ENCODE results near the gene CRY2.
"Not testable (repeated sequence)": the region's sequence is repeated elsewhere in the genome, so short reads cannot be mapped to it uniquely, and the experiment has no call there.

The CRY2 gene

DNA sequence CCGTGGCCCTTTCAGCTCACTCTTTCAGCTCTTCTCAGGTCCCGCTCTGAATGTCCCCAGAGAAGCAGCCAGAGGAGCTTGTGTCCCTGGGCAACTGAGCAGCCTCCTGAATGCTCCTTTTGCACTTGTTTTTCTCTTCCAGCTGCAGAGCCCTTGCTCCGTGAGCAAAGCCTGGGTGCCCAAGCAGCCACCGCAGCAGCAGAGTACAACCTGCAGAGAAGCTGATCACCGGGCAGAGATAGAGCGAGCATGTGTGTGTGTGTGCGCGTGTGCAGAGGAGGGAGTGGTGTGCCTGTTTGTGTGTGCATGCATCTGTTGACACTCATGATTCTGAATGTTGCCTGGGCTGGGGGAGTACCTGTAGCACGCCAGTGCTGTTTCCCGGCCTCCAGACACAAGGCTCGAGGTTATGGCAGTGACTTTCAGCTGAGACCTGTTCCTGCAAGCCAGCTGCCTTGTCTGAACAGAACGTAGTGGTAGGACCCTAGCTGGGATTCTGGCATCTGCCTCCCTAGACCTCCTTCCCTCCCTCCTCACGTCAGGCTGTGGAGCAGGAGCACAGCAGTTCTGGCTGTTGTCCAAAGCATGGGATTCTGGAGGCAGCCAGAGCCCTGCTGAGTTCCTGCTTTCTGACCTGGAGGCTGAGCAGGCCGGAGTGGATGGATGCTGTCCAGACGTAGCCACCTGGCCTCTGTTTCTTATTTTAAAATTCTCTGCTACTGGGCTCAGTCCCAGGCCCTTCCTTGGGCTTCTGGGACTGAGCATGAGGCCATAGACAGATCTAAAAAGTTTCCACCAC, 33.7 kb downstream of the CRY2 start:
- peak; percentile 77 for DNase-seq

DNA sequence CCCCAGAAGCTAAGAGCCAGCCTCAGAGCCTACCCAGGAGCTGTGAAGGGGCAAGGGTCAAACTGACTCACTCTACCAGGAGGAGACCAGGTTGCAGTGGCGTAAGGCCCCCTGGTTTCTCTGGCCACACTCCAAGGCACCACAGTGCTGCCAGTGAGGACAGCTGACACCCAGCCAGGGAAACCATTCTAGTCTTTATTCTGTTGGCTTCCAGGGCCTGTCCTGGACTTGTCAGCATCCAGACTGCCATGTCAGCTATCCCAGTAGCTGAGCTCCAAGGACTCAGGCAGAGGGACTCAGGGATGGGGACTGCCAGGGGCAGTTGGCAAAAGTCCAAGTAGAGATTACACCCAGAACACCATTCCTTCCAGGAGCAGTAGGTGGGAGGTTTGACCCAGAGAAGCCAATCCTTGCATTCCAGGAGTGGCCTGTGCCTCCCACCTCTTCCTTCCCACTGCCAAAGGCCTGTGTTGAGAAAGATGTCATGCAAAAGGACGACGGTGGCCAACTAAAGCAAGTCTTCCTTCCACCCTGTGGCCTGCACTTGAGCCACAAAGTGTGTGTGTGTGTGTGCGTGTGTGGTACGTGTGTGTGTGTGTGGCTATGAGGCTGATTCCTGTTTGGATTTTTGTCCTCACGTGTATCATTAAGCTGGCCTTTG, 34.6 kb downstream of the CRY2 start:
- no peak for DNase-seq

DNA sequence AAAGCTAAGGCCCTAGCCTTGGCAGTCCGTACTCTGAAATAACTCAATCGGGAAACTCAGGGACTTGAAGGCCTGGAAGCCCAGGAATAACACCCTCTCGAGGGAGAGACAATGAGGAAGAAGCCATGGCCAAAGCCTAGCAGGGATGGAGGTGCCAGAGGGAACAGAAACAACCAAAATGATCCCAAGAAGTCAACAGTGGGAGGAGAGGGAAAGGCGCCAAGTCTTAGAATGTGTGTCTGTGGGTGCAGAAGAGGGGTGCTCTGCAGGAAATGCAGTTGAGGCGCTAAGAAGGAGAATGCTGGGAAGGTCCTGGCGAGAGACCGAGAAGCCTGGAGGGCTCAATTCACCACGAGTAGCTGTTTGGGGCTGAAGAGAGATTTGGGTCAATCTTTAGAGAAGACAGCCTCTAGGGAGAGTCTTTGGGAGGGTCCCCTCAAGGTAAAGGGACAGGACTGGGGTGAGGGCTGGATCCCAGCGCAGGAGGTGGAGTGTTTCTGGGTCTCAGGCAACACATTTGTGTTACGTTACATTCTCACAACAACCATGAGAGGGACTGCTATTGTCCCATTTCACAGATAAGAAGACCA, 37.4 kb downstream of the CRY2 start:
- no peak for DNase-seq

DNA sequence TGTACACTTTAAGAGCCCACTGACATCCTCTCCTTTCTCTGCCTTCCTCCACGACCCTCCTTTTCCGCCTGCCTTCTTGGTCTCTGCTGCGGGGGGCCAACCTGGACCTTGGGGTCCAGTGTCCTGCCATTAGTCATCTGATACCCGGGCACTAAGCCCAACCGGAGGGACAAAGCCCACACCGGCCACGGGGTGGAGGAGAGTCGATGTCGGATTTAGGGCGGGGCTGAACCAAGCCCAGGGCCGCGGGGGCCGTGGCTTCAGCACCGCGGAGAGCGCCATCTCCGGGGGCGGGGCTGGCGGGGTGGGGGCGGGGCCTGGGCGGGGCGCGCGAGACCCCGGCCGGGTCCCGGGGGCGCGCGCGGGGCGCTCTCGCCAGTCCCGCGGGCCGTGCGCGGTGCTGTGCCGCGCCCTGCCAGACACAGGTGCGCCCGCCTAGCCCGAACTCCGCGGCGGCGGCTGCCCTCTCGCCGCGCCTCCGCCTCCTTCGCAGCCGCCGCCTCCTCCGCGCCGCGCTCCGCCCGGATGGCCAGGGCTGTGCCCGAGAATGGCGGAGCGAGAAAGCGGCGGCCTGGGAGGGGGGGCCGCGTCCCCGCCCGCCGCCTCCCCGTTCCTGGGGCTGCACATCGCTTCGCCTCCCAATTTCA, 38.1 kb downstream of the CRY2 start, which contains the start of gene MAPK8IP1:
Gene MAPK8IP1 (plus strand): TSS at position 378 of the 647 bp plus-strand sequence. CDS start 170 bp downstream, at position 548.
- peak; percentile 73 for DNase-seq

DNA sequence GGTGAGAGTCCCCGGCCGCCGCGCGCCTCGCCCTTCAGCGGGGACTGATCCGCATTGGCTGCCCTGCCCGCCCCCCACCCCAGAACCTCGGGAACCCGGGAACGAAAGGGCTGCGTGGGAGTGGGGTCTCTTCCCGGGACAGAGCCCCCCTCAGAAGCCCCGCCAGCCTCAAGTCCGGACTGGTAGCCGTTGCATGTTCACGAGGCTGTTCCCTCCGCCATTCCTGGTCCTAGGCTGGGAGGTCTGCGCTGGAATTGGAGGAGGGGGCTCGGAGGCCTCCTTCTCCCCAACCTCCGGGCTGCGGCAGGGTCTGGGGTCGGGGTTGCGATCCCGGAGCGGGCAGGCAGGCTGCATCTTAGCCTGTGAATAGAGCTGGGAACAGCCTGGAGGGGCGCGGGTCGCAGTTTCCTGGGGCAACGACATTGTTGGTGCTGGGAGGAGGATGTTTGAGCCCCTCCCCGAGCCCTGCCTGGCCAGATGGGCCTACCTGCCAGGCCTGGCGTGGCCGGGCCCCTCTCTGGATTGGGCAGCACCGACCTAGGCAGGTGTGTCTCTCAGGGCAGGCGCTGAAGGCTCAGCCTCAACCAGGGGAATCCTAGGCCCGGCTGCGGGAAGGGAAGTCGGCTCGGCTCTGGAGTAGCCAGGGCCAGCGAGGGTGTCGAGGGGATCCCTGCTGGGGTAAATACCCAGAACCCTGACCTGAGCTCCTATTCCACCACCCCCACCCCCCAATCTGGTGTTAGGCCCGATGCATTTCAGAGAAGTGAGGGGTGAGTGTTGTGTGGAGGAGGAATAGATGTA, 38.8 kb downstream of the CRY2 start:
- peak; percentile 38 for DNase-seq

DNA sequence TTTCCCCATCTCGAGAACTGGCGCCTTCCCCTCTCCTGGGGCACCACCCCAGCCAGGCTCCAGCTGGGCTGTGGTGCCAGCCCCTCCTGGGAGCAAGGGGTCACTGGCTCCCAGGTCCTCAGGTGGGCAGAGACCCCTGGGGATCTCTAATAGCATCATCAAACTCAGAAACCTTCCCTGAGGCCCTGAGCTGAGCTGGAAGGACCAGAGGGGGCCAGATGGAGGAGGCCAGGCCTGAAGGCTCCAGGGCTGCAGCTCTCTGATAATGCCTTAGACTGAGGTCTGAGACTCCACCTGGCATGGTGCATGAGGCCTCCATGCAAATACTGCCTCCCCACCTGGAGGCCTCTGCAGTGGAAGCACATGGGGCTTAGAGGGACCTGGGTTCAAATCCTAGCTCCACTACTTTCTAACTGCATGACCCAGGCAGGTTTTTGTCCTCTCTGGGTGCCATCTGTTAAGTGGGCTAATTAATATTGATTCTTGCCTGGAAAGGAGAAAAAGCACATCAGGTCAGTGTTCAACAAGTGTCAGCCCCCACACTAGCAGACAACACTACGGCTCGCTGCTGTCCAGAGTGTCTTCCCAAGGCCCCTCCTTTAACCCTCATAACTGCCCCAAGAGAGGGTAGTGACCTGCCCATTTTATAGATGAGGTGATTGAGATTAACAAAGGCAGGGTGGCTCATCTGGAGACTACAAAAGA, 39.7 kb downstream of the CRY2 start:
- DNase-seq, result peak; percentile 16

DNA sequence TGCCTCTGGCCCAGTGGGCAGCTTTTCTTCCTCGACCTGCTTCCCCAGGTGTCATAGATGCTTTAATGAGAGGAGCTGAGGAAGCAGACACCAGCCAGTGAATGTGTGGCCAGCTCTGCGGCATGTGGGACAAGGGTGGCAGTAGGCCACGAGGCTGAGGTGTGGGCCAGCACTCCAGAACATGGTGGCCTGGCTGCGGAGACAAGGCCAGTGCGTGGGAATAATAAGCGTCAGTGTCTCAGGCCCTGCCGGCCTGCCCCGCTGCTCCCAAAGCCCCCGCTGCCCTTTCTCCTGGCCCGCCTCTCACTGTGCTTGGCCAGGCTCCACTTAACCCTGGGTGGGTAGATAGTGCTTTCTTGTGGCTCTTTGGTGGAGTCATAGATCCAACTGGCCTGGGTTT, 40.3 kb downstream of the CRY2 start:
- no peak for DNase-seq

DNA sequence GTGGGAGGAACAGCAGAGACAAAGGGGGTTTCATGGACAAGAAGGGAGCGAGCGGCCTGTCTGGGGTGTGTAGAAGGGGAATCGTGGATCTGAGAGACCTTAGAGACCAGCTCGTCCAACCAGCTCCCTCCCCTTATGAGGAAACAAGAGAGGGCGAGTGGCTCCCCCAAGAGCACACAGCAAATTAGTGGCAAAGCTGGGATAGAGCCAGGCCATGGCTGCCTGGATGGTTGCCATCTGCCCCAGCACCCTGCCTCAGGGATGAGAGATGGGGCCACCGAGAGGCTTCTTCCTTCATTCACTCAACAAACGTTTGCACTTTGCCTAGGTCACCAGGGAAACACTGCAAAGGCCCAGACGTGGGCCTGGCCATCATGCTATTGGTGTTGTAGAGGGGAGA, 42.3 kb downstream of the CRY2 start:
- DNase-seq, result no peak

DNA sequence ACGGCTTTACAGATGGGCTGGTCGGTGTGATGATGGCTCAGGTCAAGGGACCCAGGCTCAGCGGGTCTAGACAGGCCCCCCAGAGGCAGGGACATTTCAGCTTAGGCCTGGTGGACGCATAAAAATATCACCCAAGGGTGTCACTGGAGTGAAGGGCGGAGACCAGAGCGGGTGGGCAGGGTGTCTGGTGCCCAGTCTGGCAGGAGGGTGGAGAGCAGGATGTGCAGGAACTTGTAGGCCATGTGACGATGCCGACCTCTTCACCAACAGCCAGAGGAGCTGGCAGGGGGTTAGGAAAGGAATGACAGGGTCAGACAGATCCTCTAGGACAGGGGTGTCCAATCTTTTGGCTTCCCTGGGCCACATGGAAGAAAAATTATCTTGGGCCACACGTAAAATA, 42.7 kb downstream of the CRY2 start:
- no peak for DNase-seq

DNA sequence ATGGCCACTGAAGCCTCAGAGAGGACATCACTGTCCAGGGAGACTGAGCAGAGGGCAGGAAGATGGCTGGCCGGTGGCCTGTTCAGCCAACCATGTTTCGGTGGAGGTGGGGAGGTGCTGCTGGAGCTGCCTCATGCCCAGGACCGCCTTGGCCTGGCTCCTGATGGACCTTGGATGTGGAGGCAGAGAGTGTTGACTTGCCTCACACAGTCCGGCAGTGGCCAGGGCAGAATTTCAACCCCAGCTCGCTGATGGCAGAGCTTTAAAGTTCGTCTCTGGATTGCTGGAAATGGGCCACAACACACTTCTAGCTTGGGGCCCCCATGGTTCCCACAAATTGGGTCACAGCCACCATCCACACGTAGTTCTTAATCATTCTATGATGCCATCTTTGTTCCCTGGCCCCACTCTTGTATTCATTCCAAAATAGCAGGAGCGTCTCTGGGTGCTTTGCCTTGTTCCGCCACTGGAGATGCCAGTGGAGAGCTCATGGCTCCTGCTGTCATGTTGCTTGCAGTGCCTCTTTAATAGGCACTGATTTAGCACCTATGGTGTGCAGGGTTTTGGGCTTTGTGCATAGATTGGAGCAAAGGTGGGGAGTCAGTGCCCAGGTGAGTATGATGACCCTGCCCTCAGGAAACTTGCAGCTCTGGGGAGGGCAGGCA, 43.7 kb downstream of the CRY2 start:
- no peak for DNase-seq

DNA sequence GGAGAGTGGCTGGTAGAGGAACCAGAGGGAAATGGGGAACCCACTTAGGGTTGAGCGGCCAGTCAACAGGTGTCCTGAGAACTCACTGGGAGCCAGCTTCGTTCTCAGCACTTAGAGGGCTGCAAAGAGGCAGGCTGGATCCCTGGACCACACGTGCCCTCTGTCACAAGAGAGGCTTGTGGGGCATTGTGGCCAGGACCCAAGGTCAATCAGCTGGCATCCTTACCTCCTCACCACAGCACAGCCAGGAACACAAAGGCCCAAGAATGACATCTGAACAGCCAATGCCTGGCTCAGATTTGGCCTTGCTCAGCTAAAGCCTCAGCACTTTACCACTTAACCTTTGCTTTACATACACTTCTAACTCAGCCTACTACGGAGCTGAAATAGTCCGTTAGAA, 45.6 kb downstream of the CRY2 start:
- no peak for DNase-seq

DNA sequence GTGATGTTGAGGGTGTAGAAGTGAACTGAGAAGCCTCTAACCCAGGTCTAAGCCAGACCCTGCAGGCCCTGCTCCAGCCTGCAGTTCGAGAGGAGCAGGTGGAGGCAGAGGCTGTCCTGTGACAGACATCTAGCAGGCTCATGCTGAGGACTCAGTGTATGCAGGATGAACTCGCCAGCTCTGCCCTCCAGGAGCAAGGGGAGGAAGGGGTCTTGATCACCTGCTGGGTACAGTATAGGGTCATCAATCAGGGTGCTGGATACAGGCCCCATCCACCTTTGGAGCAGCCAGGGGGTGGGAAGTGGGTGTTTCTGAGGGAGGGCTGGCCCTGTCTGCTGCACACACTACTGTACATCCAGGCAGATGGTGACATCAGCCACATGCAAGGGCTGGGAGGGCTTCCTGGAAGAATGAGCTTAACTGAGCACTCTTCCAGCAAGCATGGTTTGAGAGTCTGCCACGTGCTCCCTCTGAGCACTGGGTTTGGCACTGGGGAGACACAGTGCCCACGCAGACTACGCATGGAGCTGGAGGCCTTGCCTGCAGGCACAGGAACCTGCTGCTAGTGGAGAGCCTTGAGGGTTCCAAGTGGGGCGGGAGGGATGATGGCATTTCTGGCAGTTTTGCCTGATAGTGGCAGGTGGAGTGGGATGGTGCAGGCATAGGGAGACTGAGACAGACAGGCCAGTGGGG, 47.4 kb downstream of the CRY2 start:
- no peak for DNase-seq

DNA sequence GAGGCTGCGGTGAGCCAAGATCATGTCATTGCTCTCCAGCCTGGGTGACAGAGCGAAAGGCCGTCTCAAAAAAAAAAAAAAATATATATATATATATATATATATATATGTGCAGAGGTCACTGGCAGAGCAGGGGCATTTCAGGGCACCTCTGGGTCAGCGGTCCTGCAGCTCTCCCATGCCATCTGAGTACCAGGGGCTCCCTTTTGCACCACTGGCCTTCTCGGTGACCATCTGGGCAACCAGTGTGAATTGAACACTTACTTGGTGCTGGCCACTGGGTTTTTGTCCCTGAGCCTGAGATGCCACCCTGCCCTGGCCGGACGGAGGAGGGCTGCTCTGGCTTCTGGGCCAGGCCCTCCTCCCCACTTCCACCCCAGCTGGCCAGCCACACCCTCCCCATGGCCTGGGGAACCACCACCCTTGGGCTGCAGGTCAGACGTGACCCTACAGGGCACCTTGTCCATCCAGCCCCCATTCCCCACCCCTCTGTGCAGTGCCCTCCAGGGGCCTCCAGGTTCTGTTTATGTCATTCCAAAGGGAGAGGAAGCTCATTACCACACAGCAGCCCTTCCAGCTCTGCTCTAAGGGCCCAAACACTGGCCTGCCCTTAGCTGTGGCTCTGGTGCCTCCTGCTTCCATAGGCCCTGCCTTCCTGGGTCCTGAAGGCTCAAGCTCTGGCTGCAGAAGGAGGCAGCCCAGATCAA, 48.4 kb downstream of the CRY2 start:
- DNase-seq, result no peak

DNA sequence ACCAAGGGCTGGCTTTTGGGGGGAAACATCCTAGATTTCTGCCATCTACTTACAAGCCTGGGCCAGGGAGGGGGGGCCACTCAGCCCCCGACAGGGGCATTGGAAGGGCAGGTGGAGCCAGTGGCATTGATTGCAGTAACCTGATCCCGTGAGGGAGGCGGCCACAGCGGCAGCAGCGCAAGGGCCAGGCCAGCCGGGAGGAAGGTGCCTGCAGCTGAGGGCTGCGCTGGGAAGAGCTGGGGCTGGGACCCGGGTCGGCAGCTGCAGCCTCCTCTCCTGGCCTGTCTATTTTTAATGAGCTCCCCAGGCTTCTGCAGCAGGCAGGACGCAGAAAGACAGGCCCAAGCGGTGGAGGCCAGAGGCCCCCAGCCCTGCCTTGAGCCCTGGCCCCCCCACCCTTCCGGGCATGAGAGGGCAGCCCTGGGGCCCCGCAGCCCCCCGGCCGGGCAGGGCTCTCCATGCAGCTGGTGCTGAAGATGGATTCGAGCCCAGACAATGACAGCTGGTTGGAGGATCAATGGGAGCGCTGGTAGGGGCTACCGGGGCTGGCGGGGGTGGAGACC, 49.2 kb downstream of the CRY2 start:
- peak; percentile 84 for DNase-seq

DNA sequence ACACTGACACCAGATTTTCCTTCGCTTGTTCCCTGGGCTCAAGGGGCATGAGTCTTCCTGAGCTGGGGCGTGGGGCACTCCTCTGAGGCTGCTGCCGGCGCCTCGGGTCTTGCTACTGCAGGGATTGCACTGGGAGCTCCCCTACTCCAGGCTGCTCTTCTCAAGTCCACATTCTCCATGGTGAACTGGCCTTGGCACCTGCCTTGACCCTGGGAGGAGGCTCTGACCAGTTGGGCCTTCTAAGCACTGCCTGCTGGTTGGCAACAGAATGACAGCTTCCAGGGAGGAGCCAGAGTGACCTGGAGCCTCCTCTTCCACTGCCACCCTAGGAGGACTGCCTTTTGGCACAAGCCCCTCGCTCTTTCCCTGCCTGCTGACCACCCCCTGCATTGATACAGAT, 50.3 kb downstream of the CRY2 start:
- DNase-seq, result no peak

DNA sequence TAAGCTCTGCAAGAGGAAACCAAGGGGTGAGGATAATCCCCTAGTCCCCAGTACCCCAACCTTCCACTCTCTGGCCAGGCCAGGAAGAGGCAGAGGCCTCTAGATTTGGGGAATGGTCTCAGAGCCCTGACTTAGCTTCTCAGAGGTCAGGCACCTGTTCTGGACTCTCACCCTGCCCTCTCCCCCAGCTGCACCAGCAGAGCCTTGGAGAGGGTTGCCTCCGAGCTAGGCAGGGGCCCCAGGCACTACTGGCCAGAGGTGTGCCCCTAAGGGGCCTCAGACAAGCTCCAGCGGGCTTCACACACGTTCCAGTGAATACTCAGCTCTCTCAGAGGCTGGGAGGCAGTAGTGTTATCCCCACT, 51.8 kb downstream of the CRY2 start:
- no peak for DNase-seq

DNA sequence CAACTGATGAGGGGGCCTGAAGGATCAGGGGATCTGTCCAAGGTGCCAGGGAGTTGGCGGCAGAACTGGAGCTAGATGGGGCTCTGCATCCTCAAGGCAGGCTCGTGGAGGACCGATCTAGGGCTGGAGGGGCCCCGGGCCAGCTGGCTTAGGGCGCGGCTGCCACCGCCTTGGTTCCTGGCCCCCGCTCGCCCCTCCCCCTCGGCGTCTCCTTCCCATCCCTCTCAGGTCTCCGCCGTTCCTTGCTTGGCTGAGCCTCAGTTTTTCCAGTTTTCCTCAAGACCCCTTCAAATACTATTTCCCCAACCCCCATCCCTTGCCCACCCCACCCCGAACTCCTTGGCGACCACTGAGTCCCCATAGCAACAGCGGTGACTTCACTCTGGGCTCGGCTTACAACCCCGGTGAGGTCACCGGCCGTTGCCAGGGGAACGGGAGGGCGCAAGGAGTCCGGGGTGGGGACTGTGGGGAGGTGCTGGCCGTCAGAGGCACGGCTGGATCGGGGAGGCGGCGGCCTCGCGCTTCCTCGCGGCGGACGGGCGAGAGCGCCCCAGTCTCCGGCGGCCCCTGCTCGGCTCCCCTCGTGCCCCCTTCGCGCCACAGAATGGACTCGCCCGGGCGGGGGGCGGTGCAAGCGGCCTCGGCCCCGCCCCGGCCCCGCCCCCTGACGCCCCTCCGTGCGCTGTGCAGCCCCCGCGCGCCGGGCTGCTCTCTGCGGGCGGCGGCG, 52.3 kb downstream of the CRY2 start:
- DNase-seq, result peak; percentile 90

DNA sequence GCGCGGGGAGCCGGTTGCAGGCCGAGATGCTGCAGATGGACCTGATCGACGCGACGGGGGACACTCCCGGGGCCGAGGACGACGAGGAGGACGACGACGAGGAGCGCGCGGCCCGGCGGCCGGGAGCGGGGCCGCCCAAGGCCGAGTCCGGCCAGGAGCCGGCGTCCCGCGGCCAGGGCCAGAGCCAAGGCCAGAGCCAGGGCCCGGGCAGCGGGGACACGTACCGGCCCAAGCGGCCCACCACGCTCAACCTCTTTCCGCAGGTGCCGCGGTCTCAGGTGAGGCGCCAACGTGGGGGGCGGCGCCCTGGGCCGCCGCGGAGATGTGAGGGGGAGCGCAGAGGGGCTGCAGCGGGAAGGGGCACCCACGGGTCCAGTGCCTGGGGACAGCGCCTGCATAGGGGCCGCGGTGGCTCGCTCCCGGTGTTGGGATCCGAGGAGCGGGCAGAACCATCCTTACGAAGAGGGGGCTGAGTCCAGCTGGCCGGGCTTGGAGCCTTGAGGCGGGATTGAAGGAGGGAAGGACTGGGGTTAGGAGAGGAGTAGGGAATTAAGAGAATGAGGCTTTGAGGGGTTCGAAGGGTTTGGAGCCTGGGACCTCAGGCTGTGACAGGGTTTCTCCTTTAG, 53.0 kb downstream of the CRY2 start:
- DNase-seq, result not testable (repeated sequence)
